Measurements from ENCODE around the gene CHD2.

CHD2 gene

GRCh38 chr15:92892201-92892555 lies 7.9 kb upstream of the CHD2 start:
- H3K79me1 ChIP-seq (ENCODE audit: low read length) = no peaks in the 10 kb centered on the region
- no peak overlapping the region for H3K14ac ChIP-seq (ENCODE audit: low read length)
- H2BK12ac ChIP-seq (ENCODE audit: low read length) = no peak overlapping the region
- no peak overlapping the region for H2AFZ ChIP-seq (ENCODE audit: insufficient read depth, low read length, poor library complexity)
- no peaks in the 10 kb centered on the region for H3K9me3 ChIP-seq (ENCODE audit: insufficient read depth, low read depth, low read length)
- H3K18ac ChIP-seq (ENCODE audit: low read length) = no peak overlapping the region
- no peak overlapping the region for H4K91ac ChIP-seq (ENCODE audit: low read depth, low read length)
- no peak overlapping the region for H3K9ac ChIP-seq (ENCODE audit: low read length)
- H3K23ac ChIP-seq (ENCODE audit: low read length) = no peak overlapping the region
- no peak overlapping the region for H3K27ac ChIP-seq (ENCODE audit: low read depth, low read length)
- no peak overlapping the region for H3K4me2 ChIP-seq (ENCODE audit: low read length)
- H2BK120ac ChIP-seq (ENCODE audit: insufficient read depth, low read length, poor library complexity) = no peak overlapping the region
- H3K27me3 ChIP-seq (ENCODE audit: insufficient read depth, low read length) = no peaks in the 10 kb centered on the region
- H3K4me3 ChIP-seq (ENCODE audit: low read depth, low read length) = no peak overlapping the region
- no peak for DNase-seq
- H3K79me2 ChIP-seq (ENCODE audit: control insufficient read depth, insufficient read depth, low read length, poor library complexity) = peaks cover 3% of the 10 kb centered on the region
- H2AK5ac ChIP-seq (ENCODE audit: low read length) = no peak overlapping the region
- H3K36me3 ChIP-seq (ENCODE audit: control insufficient read depth in 1 of 2, insufficient read depth in 2 of 2, low read length in 2 of 2) = peaks cover 25% of the 10 kb centered on the region in 2 experiments
- no peak overlapping the region for H4K12ac ChIP-seq (ENCODE audit: low read depth, low read length)
- no peak overlapping the region for H3K4ac ChIP-seq (ENCODE audit: low read depth, low read length)
- H2BK5ac ChIP-seq (ENCODE audit: low read depth, low read length, poor library complexity) = no peak overlapping the region
- no peaks in the 10 kb centered on the region for H3K4me1 ChIP-seq (ENCODE audit: control insufficient read depth in 1 of 2, insufficient read depth in 2 of 2, low read length in 2 of 2)
- no CpG with 5 or more reads among the region's 3 CpGs for WGBS (ENCODE audit: extremely low coverage, insufficient coverage, insufficient read length)
- no peak overlapping the region for H4K8ac ChIP-seq (ENCODE audit: low read depth, low read length)

- Histone ChIP-seq H3K79me1 (ENCODE audit: low read length) (no peaks in the 10 kb centered on the region), H3K4me2 (ENCODE audit: low read length) (no peak overlapping the region), H2AFZ (ENCODE audit: insufficient read depth, low read length, poor library complexity) (no peak overlapping the region), H3K9me3 (ENCODE audit: insufficient read depth, low read depth, low read length) (no peaks in the 10 kb centered on the region), H2BK120ac (ENCODE audit: insufficient read depth, low read length, poor library complexity) (no peak overlapping the region), H4K12ac (ENCODE audit: low read depth, low read length) (no peak overlapping the region), H4K91ac (ENCODE audit: low read depth, low read length) (no peak overlapping the region), H4K8ac (ENCODE audit: low read depth, low read length) (no peak overlapping the region), H2BK5ac (ENCODE audit: low read depth, low read length, poor library complexity) (no peak overlapping the region), H3K27ac (ENCODE audit: low read depth, low read length) (no peak overlapping the region), H3K14ac (ENCODE audit: low read length) (no peak overlapping the region), H3K4ac (ENCODE audit: low read depth, low read length) (no peak overlapping the region), H3K18ac (ENCODE audit: low read length) (no peak overlapping the region), H3K27me3 (ENCODE audit: insufficient read depth, low read length) (no peaks in the 10 kb centered on the region), H3K4me3 (ENCODE audit: low read depth, low read length) (no peak overlapping the region), H3K23ac (ENCODE audit: low read length) (no peak overlapping the region), H3K79me2 (ENCODE audit: control insufficient read depth, insufficient read depth, low read length, poor library complexity) (peaks cover 3% of the 10 kb centered on the region), H2BK12ac (ENCODE audit: low read length) (no peak overlapping the region), H3K9ac (ENCODE audit: low read length) (no peak overlapping the region), H2AK5ac (ENCODE audit: low read length) (no peak overlapping the region), H3K36me3 (ENCODE audit: control insufficient read depth in 1 of 2, insufficient read depth in 2 of 2, low read length in 2 of 2) (peaks cover 25% of the 10 kb centered on the region in 2 experiments), H3K4me1 (ENCODE audit: control insufficient read depth in 1 of 2, insufficient read depth in 2 of 2, low read length in 2 of 2) (no peaks in the 10 kb centered on the region)
- no CpG with 5 or more reads among the region's 2 CpGs for WGBS (ENCODE audit: extremely low coverage, insufficient coverage, insufficient read length)
- DNase-seq = no peak
Measured at GRCh38 chr15:92893200-92893599, 6.9 kb upstream of the CHD2 start.

- Histone ChIP-seq H2BK12ac (ENCODE audit: low read length) (no peak overlapping the region), H3K27me3 (ENCODE audit: insufficient read depth, low read length) (no peaks in the 10 kb centered on the region), H3K9ac (ENCODE audit: low read length) (no peak overlapping the region), H3K4me1 (ENCODE audit: control insufficient read depth in 1 of 2, insufficient read depth in 2 of 2, low read length in 2 of 2) (no peaks in the 10 kb centered on the region), H2AFZ (ENCODE audit: insufficient read depth, low read length, poor library complexity) (no peak overlapping the region), H3K4ac (ENCODE audit: low read depth, low read length) (no peak overlapping the region), H2BK120ac (ENCODE audit: insufficient read depth, low read length, poor library complexity) (no peak overlapping the region), H3K27ac (ENCODE audit: low read depth, low read length) (no peak overlapping the region), H3K23ac (ENCODE audit: low read length) (no peak overlapping the region), H3K79me1 (ENCODE audit: low read length) (peaks cover 3% of the 10 kb centered on the region), H3K14ac (ENCODE audit: low read length) (no peak overlapping the region), H3K4me3 (ENCODE audit: low read depth, low read length) (no peak overlapping the region), H3K9me3 (ENCODE audit: insufficient read depth, low read depth, low read length) (no peaks in the 10 kb centered on the region), H4K91ac (ENCODE audit: low read depth, low read length) (no peak overlapping the region), H4K8ac (ENCODE audit: low read depth, low read length) (no peak overlapping the region), H3K36me3 (ENCODE audit: control insufficient read depth in 1 of 2, insufficient read depth in 2 of 2, low read length in 2 of 2) (peaks cover 14 to 15% of the 10 kb centered on the region in 2 experiments), H3K79me2 (ENCODE audit: control insufficient read depth, insufficient read depth, low read length, poor library complexity) (peaks cover 3% of the 10 kb centered on the region), H2AK5ac (ENCODE audit: low read length) (no peak overlapping the region), H3K18ac (ENCODE audit: low read length) (no peak overlapping the region), H2BK5ac (ENCODE audit: low read depth, low read length, poor library complexity) (no peak overlapping the region), H3K4me2 (ENCODE audit: low read length) (no peak overlapping the region), H4K12ac (ENCODE audit: low read depth, low read length) (no peak overlapping the region)
- DNase-seq = peak in 1 of 2 donors; percentile 41
Measured at GRCh38 chr15:92896561-92896960, 3.6 kb upstream of the CHD2 start.

- Histone ChIP-seq H3K36me3 (ENCODE audit: control insufficient read depth in 1 of 2, insufficient read depth in 2 of 2, low read length in 2 of 2) (peaks cover 14% of the 10 kb centered on the region in 2 experiments), H4K8ac (ENCODE audit: low read depth, low read length) (no peak overlapping the region), H3K27me3 (ENCODE audit: insufficient read depth, low read length) (no peaks in the 10 kb centered on the region), H3K9me3 (ENCODE audit: insufficient read depth, low read depth, low read length) (no peaks in the 10 kb centered on the region), H3K14ac (ENCODE audit: low read length) (no peak overlapping the region), H2AK5ac (ENCODE audit: low read length) (no peak overlapping the region), H3K18ac (ENCODE audit: low read length) (no peak overlapping the region), H3K9ac (ENCODE audit: low read length) (no peak overlapping the region), H3K23ac (ENCODE audit: low read length) (no peak overlapping the region), H2BK5ac (ENCODE audit: low read depth, low read length, poor library complexity) (no peak overlapping the region), H3K4me3 (ENCODE audit: low read depth, low read length) (no peak overlapping the region), H2AFZ (ENCODE audit: insufficient read depth, low read length, poor library complexity) (no peak overlapping the region), H3K4me2 (ENCODE audit: low read length) (no peak overlapping the region), H4K12ac (ENCODE audit: low read depth, low read length) (no peak overlapping the region), H2BK12ac (ENCODE audit: low read length) (no peak overlapping the region), H2BK120ac (ENCODE audit: insufficient read depth, low read length, poor library complexity) (no peak overlapping the region), H3K79me1 (ENCODE audit: low read length) (peaks cover 3% of the 10 kb centered on the region), H3K4ac (ENCODE audit: low read depth, low read length) (no peak overlapping the region), H3K27ac (ENCODE audit: low read depth, low read length) (no peak overlapping the region), H3K79me2 (ENCODE audit: control insufficient read depth, insufficient read depth, low read length, poor library complexity) (peaks cover 3% of the 10 kb centered on the region), H4K91ac (ENCODE audit: low read depth, low read length) (no peak overlapping the region), H3K4me1 (ENCODE audit: control insufficient read depth in 1 of 2, insufficient read depth in 2 of 2, low read length in 2 of 2) (no peaks in the 10 kb centered on the region)
- no peak for DNase-seq
- no CpG with 5 or more reads among the region's 1 CpG for WGBS (ENCODE audit: extremely low coverage, insufficient coverage, insufficient read length)
Measured at GRCh38 chr15:92897620-92898019, 2.5 kb upstream of the CHD2 start.

All from trophoblast cell (in vitro differentiated cells and primary cell).